ENCODE measurements around the gene MED15.
"Not testable (repeated sequence)": the region's sequence is repeated elsewhere in the genome, so short reads cannot be mapped to it uniquely, and the experiment has no call there.

The MED15 gene

GRCh38 chr22:20581503-20582170 is 74.2 kb downstream of the MED15 start:
- in situ Hi-C loops (cut with MboI; ENCODE audit: low sequenced_read_pairs), result no loop called here

- in situ Hi-C loops (cut with MboI; ENCODE audit: low sequenced_read_pairs), result no loop called here
Measured at GRCh38 chr22:20582171-20582511, 74.7 kb downstream of the MED15 start.

GRCh38 chr22:20582520-20583361 is 75.3 kb downstream of the MED15 start:
- in situ Hi-C loops (cut with MboI; ENCODE audit: low sequenced_read_pairs), result no loop called here

GRCh38 chr22:20583471-20583922 is 76.1 kb downstream of the MED15 start:
- in situ Hi-C loops (cut with MboI; ENCODE audit: low sequenced_read_pairs), result no loop called here

GRCh38 chr22:20584029-20584871 is 76.8 kb downstream of the MED15 start:
- in situ Hi-C loops (cut with MboI; ENCODE audit: low sequenced_read_pairs), result no loop called here

- in situ Hi-C loops (cut with MboI; ENCODE audit: low sequenced_read_pairs), result no loop called here
Measured at GRCh38 chr22:20584872-20585638, 77.6 kb downstream of the MED15 start.

GRCh38 chr22:20585639-20586402 is 78.4 kb downstream of the MED15 start:
- in situ Hi-C loops (cut with MboI; ENCODE audit: low sequenced_read_pairs), result no loop called here

GRCh38 chr22:20586403-20586745 is 79.0 kb downstream of the MED15 start:
- in situ Hi-C loops (cut with MboI; ENCODE audit: low sequenced_read_pairs), result no loop called here

- in situ Hi-C loops (cut with MboI; ENCODE audit: low sequenced_read_pairs), result no loop called here
Measured at GRCh38 chr22:20587206-20587958, 80.0 kb downstream of the MED15 start.

- in situ Hi-C loops (cut with MboI; ENCODE audit: low sequenced_read_pairs), result no loop called here
Measured at GRCh38 chr22:20588092-20588842, 80.9 kb downstream of the MED15 start.

- in situ Hi-C loops (cut with MboI; ENCODE audit: low sequenced_read_pairs), result no loop called here
Measured at GRCh38 chr22:20588843-20589581, 81.6 kb downstream of the MED15 start.

- in situ Hi-C loops (cut with MboI; ENCODE audit: low sequenced_read_pairs), result no loop called here
Measured at GRCh38 chr22:20589614-20590476, 82.4 kb downstream of the MED15 start.

GRCh38 chr22:20590477-20591294 is 83.3 kb downstream of the MED15 start:
- in situ Hi-C loops (cut with MboI; ENCODE audit: low sequenced_read_pairs), result no loop called here

- in situ Hi-C loops (cut with MboI; ENCODE audit: low sequenced_read_pairs), result no loop called here
Measured at GRCh38 chr22:20591295-20591645, 83.9 kb downstream of the MED15 start.

GRCh38 chr22:20591660-20592310 is 84.4 kb downstream of the MED15 start:
- in situ Hi-C loops (cut with MboI; ENCODE audit: low sequenced_read_pairs), result no loop called here

- in situ Hi-C loops (cut with MboI; ENCODE audit: low sequenced_read_pairs), result not testable (repeated sequence)
Measured at GRCh38 chr22:20594038-20594437, 86.6 kb downstream of the MED15 start.

All from HL-60/S4 treated with retinoic acid at 250 ng/mL for 4 days and 3 days (cell line).